SK-N-MC (cell line): ENCODE data around the gene SBNO1.

ENCODE experiments used
- EZH2 ChIP-seq: fragments of 200-600 bp; sonication (generic); IDR thresholded peaks from one replicate; pipeline ENCODE4 v1.6.1; 2017; ENCODE audit warnings: antibody characterized with exemption
- POLR2AphosphoS5 ChIP-seq: IDR thresholded peaks from 2 replicates; pipeline ENCODE4 v1.6.1; 2012; ENCODE audit warnings: mild to moderate bottlenecking, low read depth, low read length, borderline replicate concordance

- TF ChIP-seq POLR2AphosphoS5 (no peak), EZH2 (no peak)
Observed at GRCh38 chr12:123250471-123251383, 113.9 kb downstream of the SBNO1 start.
